Erythroblast (primary cell): ENCODE results near the gene CRB1.

Experiments
- GATA1 ChIP-seq: IDR thresholded peaks from 2 replicates; pipeline ENCODE4 v1.6.1; 2011; ENCODE audit warnings: low read depth, mild to moderate bottlenecking, control low read depth, low read length, moderate library complexity
- POLR2A ChIP-seq: IDR thresholded peaks from 2 replicates; pipeline ENCODE4 v1.6.1; 2011; ENCODE audit warnings: mild to moderate bottlenecking, low read length

DNA sequence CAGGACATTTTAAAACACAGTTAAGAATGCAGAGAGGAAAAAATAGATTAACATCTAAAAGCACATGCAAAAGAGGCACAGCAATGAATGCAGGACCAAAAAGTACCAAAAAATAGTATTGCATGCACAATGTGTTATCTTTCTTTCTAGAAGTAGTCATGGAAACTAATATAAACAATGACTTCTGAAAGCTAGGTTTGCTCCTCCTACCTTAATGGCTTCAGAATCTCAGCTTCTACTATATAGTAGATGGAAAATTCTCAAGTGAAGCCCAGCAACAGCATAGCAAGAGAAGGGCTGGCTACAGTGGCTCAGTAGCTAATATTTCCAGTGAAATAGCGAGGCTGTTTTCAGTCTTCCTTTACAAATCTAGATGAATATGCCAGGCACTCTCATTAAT, 125.1 kb downstream of the CRB1 start:
- no peak for TF ChIP-seq POLR2A
- no peak for TF ChIP-seq GATA1
